Amniotic stem cell (primary cell): ENCODE measurements around the gene TRIM17.
"Not testable (repeated sequence)": the region's sequence is repeated elsewhere in the genome, so short reads cannot be mapped to it uniquely, and the experiment has no call there.

Experiments used
- DNase-seq: peaks from one replicate; lab custom pipeline; 2025; lab: John Stamatoyannopoulos, UW

TRIM17 gene

GRCh38 chr1:228448372-228448771 is 31.7 kb upstream of the TRIM17 start:
- no peak for DNase-seq

DNA sequence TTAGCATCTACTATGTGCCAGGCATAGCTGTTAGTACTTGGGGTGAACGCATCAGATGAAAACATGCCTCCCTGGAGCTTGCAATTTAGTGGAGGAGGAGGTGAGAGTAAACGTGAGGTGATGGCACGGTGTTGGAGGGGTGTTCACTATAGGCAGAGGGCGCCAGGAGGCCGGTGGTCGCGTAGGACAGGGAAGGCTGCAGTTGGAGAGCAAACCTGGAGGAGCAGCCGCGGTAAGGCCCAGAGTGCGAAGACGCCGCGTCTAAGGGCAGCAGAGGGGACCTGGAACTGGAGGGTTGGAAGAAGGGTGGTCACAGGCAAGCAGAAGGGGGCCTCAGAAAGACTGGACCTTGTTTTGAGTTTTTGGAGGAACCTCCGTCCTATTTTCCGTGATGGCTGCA is 30.2 kb upstream of the TRIM17 start:
- no peak for DNase-seq

DNA sequence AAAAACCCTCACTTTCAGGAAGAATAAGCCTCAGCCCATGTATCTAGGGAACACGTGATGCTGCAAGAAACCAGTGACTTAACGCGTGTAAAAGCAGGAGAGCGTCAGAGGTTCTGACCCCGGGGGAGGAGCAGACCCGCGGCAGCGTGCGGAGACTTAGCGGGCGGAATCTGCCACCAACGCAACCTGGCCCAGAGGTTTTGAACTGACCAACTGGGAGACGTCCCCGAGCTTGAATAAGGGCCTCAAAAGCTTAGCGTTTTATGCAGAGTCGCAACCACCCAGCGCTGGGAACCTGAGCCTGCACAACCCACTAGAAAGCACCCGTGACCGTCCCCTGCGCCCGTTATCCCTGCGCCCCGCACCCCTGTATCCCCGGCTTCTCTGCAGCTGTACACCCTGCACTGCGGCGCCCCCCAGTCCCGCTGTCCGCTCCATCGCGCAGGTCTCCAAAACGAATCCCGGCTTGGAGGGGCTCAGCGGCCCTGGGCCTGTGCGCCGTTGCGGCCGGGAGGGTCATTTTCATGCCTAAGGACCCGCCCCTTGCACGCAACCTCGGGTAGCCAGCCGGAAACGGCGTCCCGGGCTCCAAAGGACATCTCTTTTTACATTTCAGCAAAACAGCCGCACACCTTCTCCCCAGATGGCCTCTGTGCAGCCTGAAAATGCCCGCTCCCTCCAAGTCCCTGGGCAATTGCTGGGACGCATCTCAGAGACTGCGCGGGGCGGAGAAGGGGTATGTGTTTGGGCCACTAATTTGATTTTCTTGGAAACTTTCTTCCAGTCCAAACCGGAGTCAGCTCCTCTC is 29.4 kb upstream of the TRIM17 start:
- no peak for DNase-seq

DNA sequence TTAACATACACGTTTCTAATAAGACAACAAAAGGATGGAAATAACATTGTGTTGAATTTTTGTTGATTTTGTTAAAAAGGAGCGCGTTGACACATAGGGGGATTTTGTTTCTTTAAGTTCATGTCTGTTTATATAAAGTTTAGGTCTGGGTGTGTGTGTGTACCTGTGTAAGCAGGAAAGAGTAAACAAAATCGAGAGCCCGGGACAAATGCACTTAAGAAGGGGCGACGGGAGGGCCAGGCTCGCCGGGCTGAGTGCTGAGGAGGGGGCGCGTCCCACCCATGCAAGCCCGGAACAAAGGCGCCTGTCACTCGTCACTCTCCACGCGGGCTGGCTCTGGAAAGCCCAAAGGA is 28.8 kb upstream of the TRIM17 start:
- no peak for DNase-seq

- DNase-seq = no peak
These were observed 26.7 kb upstream of the TRIM17 start for GRCh38 chr1:228443395-228443794.

DNA sequence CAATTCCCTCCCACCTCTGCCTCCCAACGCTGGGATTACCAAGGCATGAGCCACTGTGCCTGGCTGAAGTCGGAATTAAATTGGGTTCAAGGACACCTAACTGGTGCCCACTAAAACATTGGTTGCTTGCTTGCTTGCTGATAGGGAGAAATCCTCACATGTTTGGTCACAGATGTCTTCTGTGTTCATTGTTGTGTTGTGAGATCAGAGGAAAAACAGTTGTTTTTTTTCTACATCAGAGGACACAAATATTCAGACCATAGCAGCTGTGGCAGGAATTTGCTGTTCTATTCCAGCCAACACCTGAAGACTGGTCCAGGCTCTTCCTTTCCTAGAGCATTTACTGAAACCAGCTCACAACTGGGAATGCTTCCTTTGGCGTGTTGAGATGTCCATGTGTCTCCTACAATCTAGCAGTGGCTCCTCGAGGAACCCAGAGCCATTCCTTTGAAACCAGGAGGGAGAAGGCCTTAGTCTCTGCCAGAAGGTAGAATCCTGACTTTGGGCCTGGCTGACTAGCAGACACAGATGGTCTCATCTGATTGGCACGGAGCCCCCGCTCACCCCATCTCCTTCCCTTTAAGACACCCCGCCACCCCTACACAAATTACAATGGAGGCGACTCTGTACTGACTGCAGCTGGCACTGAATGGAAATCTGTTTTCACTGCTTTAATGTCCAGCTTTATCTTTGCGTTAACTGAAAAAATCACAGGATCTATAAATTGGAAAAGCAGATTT is 24.3 kb upstream of the TRIM17 start:
- no peak for DNase-seq

GRCh38 chr1:228438266-228438665 is 21.6 kb upstream of the TRIM17 start:
- no peak for DNase-seq

DNA sequence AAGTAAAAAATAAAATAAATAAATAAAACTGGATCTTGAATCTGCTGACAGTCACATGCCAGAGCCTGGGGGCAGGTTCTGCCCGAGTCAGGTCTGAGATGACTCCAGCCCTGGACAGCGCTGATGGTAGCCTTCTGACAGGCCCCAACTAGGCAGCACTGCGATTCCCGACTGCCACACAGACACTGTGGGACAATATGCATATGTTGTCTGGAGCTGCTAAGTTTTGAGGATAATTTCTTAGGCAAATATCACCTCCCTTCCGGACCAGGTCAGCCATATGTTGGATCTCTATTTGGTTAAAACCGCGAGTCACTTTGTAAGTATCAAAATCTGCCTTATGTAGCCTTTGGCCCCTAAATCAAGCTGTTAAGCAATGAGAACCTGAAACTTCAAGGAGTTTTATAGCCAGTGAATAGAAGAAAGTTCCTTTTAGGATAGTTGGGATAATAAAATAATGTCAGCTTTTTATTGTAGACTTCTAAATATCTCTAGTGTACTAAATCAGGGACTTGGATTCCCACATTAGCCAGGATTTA is 20.8 kb upstream of the TRIM17 start:
- no peak for DNase-seq

GRCh38 chr1:228434689-228435088 is 18.0 kb upstream of the TRIM17 start:
- DNase-seq = no peak

DNA sequence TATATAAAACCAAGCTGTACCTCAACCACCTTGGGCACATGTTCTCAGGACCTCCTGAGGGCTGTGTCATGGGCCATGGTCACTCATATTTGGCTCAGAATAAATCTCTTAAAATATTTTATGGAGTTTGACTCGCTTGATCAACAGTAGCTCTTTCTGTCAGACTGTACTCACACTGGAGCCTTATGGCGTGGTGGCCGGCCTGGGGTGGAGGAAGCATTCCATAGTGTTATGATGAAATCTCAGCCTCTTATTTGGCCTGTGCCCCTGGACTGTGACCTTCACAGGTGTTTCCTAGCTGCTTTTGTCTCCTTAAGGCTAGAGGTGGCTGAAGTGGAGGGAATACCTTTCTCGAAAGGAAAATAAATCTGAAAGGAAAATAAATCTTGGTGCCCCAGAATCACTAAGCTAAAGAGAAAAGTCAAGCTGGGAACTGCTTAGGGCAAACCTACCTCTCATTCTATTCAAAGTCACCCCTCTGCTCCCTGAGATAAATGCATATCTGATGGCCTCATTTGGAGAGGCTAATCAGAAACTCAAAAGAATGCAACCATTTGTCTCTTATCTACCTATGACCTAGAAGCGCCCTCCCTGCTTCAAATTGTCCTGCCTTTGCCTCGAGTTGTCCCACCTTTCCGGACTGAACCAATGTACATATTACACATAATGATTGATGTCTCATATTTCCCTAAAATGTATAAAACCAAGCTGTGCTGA is 16.8 kb upstream of the TRIM17 start:
- DNase-seq = not testable (repeated sequence)

DNA sequence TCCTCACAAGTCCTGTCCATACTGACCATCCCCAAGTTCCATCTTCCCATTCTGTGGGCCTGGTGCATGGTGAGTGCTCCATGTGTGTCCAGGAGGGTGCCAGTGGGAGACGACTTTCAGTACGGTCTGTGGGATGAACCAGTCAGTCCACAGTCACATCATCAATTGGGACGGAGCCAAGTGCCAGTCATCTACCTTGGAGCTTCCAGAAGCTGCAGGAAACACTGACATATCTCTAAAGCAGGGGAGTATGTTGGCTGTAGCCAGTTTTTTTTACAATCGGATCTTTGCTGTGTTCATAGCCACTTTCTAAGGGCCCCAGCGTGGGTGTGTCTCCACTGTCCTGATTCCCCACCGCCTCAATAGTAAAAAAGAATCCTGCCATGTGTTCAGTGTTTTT is 13.6 kb upstream of the TRIM17 start:
- no peak for DNase-seq

DNA sequence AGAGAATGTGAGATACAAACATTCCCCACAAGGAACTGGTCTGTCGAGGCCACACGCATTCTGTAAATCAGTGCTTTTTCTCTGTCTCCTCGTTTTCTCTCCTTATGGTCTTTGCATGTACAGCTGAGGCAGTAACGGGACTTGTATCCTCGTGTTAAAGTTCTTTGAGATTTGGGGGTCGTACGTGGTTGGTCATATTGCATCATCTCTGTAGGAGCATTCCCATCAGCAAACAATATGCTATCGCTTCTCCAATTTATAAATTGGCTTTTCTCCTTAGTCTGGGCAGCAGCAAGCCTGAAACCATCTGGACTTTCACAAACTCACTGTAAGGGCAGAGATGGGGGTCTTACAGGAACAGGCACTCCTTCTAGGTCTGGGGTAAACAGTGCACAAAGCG is 13.0 kb upstream of the TRIM17 start:
- DNase-seq = no peak

- no peak for DNase-seq
These were observed 12.3 kb upstream of the TRIM17 start for GRCh38 chr1:228429007-228429406.

DNA sequence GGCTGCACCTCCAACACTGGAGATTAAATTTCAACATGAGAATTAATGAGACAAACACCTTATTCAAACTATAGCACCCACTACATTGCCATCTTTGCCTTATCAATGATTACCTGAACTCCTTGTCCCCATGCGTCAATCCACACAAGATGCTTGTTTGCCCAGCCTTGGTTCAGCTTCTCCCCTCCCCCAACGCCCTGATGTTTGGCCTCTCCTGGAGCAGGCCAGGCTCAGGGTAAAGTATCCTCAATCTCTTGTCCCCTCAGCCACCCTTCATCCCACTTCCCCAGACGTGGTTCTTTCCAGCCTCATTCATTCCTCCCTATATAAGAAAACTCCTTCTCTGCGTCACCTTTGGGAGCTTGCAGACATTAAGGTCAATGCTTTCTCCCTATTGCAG is 11.8 kb upstream of the TRIM17 start:
- no peak for DNase-seq

DNA sequence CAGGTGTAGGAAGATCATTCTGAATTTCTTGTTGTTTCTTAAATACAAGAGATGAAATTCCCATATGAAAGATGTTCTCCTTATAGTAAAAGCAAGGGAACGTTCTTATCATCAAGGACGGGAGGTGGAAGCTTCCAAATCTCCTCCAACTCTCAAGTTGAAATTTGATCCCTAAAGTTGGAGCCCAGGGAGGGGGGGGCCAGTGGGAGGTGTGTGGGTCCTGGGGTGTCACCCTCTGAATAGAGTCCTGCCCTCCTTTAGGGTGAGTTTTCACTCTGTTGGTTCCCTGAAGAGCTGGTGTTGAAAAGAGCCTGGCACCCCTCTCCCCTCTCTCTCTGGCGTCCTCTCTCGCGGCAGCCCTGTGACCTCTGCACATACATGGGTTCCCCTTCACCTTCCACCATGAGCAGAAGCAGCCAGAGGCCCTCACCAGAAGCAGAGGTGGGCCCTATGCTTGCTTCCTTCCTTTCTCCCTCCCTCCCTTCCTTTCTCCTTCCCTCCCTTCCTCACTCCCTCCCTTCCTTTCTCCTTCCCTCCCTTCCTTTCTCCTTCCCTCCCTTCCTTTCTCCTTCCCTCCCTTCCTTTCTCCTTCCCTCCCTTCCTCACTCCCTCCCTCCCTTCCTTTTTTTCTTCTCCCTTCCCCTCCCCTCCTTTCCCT is 10.0 kb upstream of the TRIM17 start:
- no peak for DNase-seq

DNA sequence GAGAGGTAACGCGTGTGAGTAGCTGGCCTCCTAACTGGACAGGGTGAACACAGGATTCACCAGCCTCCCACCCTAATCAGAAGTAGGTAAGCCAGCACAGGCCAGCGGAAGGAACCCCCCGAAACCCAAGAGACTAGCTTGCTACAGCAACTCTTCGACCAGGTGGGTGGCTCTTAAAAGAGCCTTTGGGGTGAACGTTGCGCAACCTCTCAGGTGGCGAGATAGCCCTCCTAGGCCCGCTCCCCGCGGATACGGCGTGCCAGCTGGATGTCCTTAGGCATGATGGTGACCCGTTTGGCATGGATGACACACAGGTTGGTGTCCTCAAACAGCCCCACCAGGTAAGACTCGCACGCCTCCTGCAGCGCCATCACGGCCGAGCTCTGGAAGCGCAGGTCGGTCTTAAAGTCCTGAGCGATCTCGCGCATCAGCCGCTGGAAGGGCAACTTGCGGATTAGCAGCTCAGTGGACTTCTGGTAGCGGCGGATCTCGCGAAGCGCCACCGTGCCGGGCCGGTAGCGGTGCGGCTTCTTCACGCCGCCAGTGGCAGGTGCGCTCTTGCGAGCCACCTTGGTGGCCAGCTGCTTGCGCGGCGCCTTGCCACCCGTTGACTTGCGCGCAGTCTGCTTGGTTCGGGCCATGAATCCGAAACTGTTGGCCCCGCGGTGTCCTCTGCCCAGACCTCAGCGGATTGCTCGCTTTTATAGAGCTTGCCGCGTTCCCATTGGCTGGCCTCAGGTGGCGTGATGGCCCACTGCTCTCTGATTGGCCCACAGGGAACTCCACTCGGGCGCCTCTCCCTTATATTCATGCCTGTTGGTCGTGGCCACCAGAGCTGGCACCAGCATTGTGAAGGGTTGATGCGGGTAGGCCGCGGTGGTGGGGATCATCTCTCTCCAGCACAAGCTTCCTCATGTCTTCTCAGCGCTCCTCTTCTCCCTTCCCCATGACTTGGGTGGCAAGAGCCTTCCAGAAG is 8.3 kb upstream of the TRIM17 start:
- no peak for DNase-seq

DNA sequence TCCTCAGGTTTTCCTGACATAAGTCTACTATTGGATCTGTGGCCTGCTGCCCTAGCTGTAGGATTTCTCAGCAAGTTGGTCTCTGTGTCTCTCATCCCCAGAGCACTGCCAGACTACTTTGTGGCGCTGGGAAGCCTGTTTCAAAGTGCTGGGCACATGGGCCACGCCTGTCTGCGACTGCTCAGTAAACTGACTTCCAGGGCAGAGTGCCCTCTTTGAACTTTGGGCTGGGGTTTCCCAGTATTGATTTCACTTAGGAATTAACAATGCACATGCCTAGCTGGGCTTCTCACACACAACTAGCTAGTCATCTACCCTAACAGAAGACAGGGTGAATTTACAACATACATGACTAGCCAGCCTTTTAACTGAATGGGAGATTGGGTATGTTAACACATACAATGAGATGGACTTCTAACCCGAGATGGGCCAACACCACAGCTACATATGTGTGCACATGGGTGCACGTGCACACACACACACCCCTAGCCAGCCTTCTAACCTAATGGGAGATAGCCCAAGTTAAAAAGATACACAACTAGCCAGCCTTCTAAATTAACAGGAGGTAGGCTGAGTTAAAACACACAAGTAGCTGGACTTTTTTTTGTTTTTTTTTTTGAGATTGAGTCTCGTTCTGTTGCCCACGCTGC is 6.9 kb upstream of the TRIM17 start:
- DNase-seq = no peak

DNA sequence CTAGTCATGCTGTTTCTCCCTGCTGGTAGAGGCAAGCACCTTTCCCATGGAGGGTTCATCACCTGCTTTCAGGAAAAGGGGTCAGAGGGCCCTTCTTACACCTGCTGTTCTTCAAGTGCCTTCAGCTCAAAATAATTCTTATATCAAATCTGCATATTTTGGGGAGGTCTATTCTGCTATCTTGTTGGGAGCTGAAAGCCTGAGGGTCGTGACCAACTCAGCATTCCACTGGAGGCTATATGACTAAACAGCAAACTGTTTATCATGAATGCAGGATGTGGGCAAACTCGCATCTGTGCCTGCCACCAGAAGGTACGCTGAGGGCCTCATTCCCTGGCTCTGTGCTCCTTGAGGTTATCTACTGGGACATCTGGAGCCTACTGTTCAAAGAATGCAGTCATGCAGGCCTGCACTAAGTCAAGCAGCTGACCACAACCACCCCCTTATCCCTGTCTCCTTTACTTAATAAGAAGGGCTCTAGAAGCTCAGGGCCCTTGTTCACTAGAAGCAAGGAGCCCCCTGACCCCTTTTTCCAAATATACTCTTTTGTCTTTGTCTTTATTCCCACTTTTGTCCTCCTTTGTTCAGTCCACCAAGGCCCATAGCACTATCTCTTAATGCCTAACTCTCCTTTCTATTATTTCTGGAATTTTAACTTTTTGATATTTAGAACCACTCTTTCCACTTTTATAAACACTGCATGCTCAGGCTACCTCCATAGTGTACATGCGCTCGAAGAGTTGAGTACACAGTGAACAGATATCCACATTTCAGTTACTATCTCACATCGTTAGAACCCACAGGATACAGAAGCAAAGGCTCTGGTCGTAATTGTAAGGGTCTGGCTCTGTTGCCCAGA is 4.5 kb upstream of the TRIM17 start:
- DNase-seq = no peak

GRCh38 chr1:228417483-228418203 is 982 bp upstream of the TRIM17 start:
- no peak for DNase-seq
